ENCODE data around the gene SCN2B. TPM values are rescaled to one million over a fixed set of nuclear protein-coding genes. Genes with fewer than 3 reads are reported as not detected.
A peak's percentile ranks its signal among the peaks of the same experiment; 100 is the strongest.

The SCN2B gene, protein sequence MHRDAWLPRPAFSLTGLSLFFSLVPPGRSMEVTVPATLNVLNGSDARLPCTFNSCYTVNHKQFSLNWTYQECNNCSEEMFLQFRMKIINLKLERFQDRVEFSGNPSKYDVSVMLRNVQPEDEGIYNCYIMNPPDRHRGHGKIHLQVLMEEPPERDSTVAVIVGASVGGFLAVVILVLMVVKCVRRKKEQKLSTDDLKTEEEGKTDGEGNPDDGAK
- polyA plus RNA-seq, result 1 to 10 TPM in 2 of 4 donors, under 1 TPM in 1, not detected in 1; under 0.01 to 2.3 (median 1.0) TPM
- long read RNA-seq, donor 1, full-length matches to known transcripts, result 1 of 1 reads
- long read RNA-seq, donor 1, partial matches to known transcripts, result 0 of 1 reads
- long read RNA-seq, donor 1, other reads (novel, unspliced or antisense), result 0 of 1 reads
- long read RNA-seq, donor 2, result 0 reads
- long read RNA-seq, donor 3, result 0 reads
- long read RNA-seq, donor 4, result 0 reads
- long read RNA-seq, donor 5, result 0 reads
- long read RNA-seq, donor 6, result 0 reads
- long read RNA-seq, donor 7, result 0 reads
- long read RNA-seq, donor 8, result 0 reads
- long read RNA-seq, donor 9, result 0 reads
- long read RNA-seq, donor 10, result 0 reads

DNA sequence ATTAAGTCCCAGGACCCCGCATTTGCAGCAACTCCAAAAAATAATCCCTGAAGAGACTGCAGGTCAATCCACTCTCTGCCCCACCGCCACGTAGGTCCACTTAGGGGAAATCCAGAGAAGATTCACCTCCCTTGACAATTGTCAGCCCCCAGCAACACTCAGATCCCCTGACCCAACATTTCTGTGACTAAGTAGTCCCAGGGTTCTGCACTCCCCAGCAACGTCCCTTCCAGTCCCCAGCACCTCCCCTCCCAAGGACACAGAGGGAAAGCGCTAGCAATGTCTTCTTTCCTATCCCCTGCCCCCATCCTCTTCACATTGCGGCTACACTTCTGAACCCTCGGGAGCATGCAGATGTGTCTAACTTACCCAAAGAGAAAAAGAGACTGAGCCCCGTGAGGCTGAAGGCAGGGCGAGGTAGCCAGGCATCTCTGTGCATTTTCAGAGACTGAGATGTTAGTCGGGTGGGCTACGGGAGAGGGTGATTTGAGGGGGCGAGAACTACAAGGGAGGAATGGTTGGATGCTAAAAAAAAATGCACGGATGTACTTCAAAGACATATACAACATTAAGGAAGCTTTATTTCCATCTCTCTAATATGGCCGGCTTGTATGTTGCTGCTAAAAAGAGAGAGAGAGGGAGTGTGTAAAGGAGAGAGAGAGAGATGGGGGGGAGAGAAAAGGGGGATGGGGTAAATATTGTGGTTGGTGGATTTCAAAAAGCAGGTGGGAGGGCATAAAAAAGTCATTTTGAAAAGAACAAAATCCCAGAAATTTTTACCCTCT is at the start of gene SCN2B:
SCN2B (minus strand) TSS at position 647 of the 785 bp plus-strand sequence; CDS start at position 439, 208 bp downstream.
- no peak within 1 kb of the TSS for H3K27ac ChIP-seq (ENCODE audit: low read depth in 1 of 3, low read length in 2 of 3)

DNA sequence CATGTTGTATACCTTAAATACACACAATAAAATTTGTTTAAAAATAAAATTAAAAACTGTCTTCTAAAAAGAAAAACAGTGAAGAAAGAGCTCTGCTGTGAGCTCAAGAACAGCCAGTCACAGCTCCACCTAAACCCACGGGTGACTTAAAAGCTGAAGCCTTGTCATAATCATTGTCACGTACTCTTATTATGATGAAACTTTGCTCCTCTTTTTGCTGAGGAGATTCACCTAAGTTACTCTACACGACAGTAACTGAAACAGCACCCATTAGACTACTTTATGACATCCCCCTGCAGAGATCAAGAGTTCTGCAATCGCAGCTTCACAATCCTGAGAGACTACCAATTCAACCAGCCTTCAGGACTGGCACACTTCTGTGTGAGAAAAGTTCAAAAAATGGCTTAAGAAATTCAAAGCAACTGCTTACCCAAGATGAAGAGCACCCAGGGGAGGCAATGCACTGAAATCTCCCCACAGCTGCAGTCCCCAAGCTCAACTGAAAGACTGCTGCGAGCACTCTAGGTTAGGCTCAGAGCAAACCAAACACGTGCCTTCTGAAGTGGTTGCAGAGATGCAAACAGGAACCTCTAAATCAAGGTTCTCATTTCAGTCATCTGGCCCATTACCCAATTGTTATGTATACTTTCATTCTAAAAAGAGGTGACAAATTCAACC is 48.2 kb upstream of the SCN2B start, which contains the start of gene JAML:
JAML (minus strand) TSS at position 501 of the 678 bp plus-strand sequence. CDS start 10,145 bp downstream, outside the sequence.
- peak within 1 kb of the TSS in 2 of 3 donors; percentile 37 to 65 for H3K27ac ChIP-seq (ENCODE audit: low read depth in 1 of 3, low read length in 2 of 3)
- no peaks in the 10 kb centered on the region for H3K4me1 ChIP-seq (ENCODE audit: control insufficient read depth in 3 of 3, insufficient read depth in 2 of 3, low read depth in 1 of 3, low read length in 2 of 3)
- FAIRE-seq (no peak), DNase-seq (peak in 1 of 2 donors; percentile 45)
- 62 to 75% (median 64%) methylated on average over 6 of the region's 6 CpGs for WGBS, 3 donors
- H3K4me3 ChIP-seq (ENCODE audit: low read depth in 1 of 3, low read length in 3 of 3), result peak within 1 kb of the TSS in 2 of 3 donors; percentile 10 to 48
- peaks cover 0 to 4% (median 2%) of the 10 kb centered on the region in 3 donors for H3K36me3 ChIP-seq (ENCODE audit: control insufficient read depth in 3 of 3, insufficient read depth in 2 of 3, low read depth in 1 of 3, low read length in 3 of 3)
- peaks cover 0 to 3% (median 0%) of the 10 kb centered on the region in 3 donors for H3K27me3 ChIP-seq (ENCODE audit: control insufficient read depth in 3 of 3, insufficient read depth in 3 of 3, low read length in 3 of 3)
- no peaks in the 10 kb centered on the region for H3K9me3 ChIP-seq (ENCODE audit: control insufficient read depth in 2 of 2, insufficient read depth in 1 of 2, low read depth in 1 of 2, low read length in 1 of 2)

More for the DNA sequence above, at the start of gene SCN2B:
- H3K9me3 ChIP-seq (ENCODE audit: control insufficient read depth in 2 of 2, insufficient read depth in 1 of 2, low read depth in 1 of 2, low read length in 1 of 2), result no peaks in the 10 kb centered on the region
- H3K4me1 ChIP-seq (ENCODE audit: control insufficient read depth in 3 of 3, insufficient read depth in 2 of 3, low read depth in 1 of 3, low read length in 2 of 3), result peaks cover 0 to 3% (median 0%) of the 10 kb centered on the region in 3 donors
- peaks cover 0 to 34% (median 0%) of the 10 kb centered on the region in 3 donors for H3K27me3 ChIP-seq (ENCODE audit: control insufficient read depth in 3 of 3, insufficient read depth in 3 of 3, low read length in 3 of 3)
- peak within 1 kb of the TSS in 1 of 3 donors; percentile 33 for H3K4me3 ChIP-seq (ENCODE audit: low read depth in 1 of 3, low read length in 3 of 3)
- no peak for FAIRE-seq
- WGBS, 3 donors, result 36 to 54% (median 48%) methylated on average over 14 of the region's 14 CpGs
- no peak for DNase-seq
- no peaks in the 10 kb centered on the region for H3K36me3 ChIP-seq (ENCODE audit: control insufficient read depth in 3 of 3, insufficient read depth in 2 of 3, low read depth in 1 of 3, low read length in 3 of 3)

DNA sequence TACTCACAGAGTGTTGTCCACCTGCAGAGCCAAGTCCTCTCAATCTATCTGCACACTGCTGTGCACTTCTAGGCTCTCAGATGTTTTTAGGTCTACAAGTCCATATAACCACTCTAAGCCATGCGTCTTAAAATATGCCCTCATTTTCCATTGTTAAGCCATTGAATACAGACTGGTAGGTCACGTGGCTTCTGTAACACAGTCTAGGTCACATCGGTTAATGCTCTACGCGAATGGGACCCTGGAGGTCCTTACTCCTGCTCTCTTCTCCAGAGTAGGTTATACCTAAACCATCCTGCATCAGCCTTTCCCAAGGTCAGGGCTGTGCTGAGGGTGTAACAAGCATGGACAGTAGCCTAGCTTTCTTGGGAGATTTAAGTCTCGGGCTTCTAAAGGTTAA is 47.6 kb upstream of the SCN2B start:
- Histone ChIP-seq H3K27ac (ENCODE audit: low read depth in 1 of 3, low read length in 2 of 3) (peak overlapping the region in 2 of 3 donors; percentile 37 to 60), H3K4me1 (ENCODE audit: control insufficient read depth in 3 of 3, insufficient read depth in 2 of 3, low read depth in 1 of 3, low read length in 2 of 3) (no peaks in the 10 kb centered on the region), H3K9me3 (ENCODE audit: control insufficient read depth in 2 of 2, insufficient read depth in 1 of 2, low read depth in 1 of 2, low read length in 1 of 2) (no peaks in the 10 kb centered on the region), H3K27me3 (ENCODE audit: control insufficient read depth in 3 of 3, insufficient read depth in 3 of 3, low read length in 3 of 3) (peaks cover 0 to 3% (median 0%) of the 10 kb centered on the region in 3 donors), H3K4me3 (ENCODE audit: low read depth in 1 of 3, low read length in 3 of 3) (peak overlapping the region in 2 of 3 donors; percentile 10 to 44), H3K36me3 (ENCODE audit: control insufficient read depth in 3 of 3, insufficient read depth in 2 of 3, low read depth in 1 of 3, low read length in 3 of 3) (peaks cover 0 to 2% (median 2%) of the 10 kb centered on the region in 3 donors)
- DNase-seq (no peak), FAIRE-seq (no peak)
- WGBS, 3 donors, result 67 to 83% (median 77%) methylated on average over 6 of the region's 6 CpGs

- no peaks in the 10 kb centered on the region for H3K9me3 ChIP-seq (ENCODE audit: control insufficient read depth in 2 of 2, insufficient read depth in 1 of 2, low read depth in 1 of 2, low read length in 1 of 2)
- peaks cover 0 to 3% (median 0%) of the 10 kb centered on the region in 3 donors for H3K27me3 ChIP-seq (ENCODE audit: control insufficient read depth in 3 of 3, insufficient read depth in 3 of 3, low read length in 3 of 3)
- H3K4me3 ChIP-seq (ENCODE audit: low read depth in 1 of 3, low read length in 3 of 3), result peak overlapping the region in 2 of 3 donors; percentile 10 to 44
- peak overlapping the region in 2 of 3 donors; percentile 11 to 60 for H3K27ac ChIP-seq (ENCODE audit: low read depth in 1 of 3, low read length in 2 of 3)
- no peaks in the 10 kb centered on the region for H3K4me1 ChIP-seq (ENCODE audit: control insufficient read depth in 3 of 3, insufficient read depth in 2 of 3, low read depth in 1 of 3, low read length in 2 of 3)
- FAIRE-seq (no peak), DNase-seq (no peak)
- 51 to 88% (median 65%) methylated on average over 2 of the region's 2 CpGs for WGBS, 3 donors
- H3K36me3 ChIP-seq (ENCODE audit: control insufficient read depth in 3 of 3, insufficient read depth in 2 of 3, low read depth in 1 of 3, low read length in 3 of 3), result peaks cover 0 to 2% (median 2%) of the 10 kb centered on the region in 3 donors
Observed at GRCh38 chr11:118223570-118223969, 47.1 kb upstream of the SCN2B start.

DNA sequence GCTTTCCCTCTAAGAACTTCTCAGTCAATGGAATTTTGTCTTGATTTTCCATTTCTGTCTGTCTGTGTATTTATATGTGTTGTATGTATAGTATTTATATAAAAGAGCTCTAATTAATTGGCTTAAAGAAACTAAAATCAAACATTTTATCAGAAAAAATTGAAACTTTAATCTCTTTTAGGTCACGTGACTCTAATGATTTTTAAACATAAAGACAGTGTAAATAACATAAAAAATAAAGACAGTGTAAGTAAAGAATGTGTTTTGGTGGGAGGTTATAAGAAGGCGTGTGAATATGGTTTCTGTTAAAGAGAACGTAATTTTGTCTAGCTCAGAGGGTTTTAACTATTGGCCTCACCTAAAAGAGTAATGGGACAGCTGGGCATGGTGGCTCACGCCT is 46.0 kb upstream of the SCN2B start:
- no peak for DNase-seq
- H3K9me3 ChIP-seq (ENCODE audit: control insufficient read depth in 2 of 2, insufficient read depth in 1 of 2, low read depth in 1 of 2, low read length in 1 of 2), result no peaks in the 10 kb centered on the region
- no peak overlapping the region for H3K4me3 ChIP-seq (ENCODE audit: low read depth in 1 of 3, low read length in 3 of 3)
- no peaks in the 10 kb centered on the region for H3K4me1 ChIP-seq (ENCODE audit: control insufficient read depth in 3 of 3, insufficient read depth in 2 of 3, low read depth in 1 of 3, low read length in 2 of 3)
- WGBS, 3 donors, result 71 to 82% (median 73%) methylated on average over 4 of the region's 4 CpGs
- no peak for FAIRE-seq
- no peak overlapping the region for H3K27ac ChIP-seq (ENCODE audit: low read depth in 1 of 3, low read length in 2 of 3)
- peaks cover 0 to 2% (median 2%) of the 10 kb centered on the region in 3 donors for H3K36me3 ChIP-seq (ENCODE audit: control insufficient read depth in 3 of 3, insufficient read depth in 2 of 3, low read depth in 1 of 3, low read length in 3 of 3)
- peaks cover 0 to 3% (median 0%) of the 10 kb centered on the region in 3 donors for H3K27me3 ChIP-seq (ENCODE audit: control insufficient read depth in 3 of 3, insufficient read depth in 3 of 3, low read length in 3 of 3)

GRCh38 chr11:118221419-118221818 is 45.0 kb upstream of the SCN2B start:
- Histone ChIP-seq H3K9me3 (ENCODE audit: control insufficient read depth in 2 of 2, insufficient read depth in 1 of 2, low read depth in 1 of 2, low read length in 1 of 2) (no peaks in the 10 kb centered on the region), H3K27ac (ENCODE audit: low read depth in 1 of 3, low read length in 2 of 3) (no peak overlapping the region), H3K36me3 (ENCODE audit: control insufficient read depth in 3 of 3, insufficient read depth in 2 of 3, low read depth in 1 of 3, low read length in 3 of 3) (peaks cover 0 to 2% (median 0%) of the 10 kb centered on the region in 3 donors), H3K27me3 (ENCODE audit: control insufficient read depth in 3 of 3, insufficient read depth in 3 of 3, low read length in 3 of 3) (peaks cover 0 to 3% (median 0%) of the 10 kb centered on the region in 3 donors), H3K4me1 (ENCODE audit: control insufficient read depth in 3 of 3, insufficient read depth in 2 of 3, low read depth in 1 of 3, low read length in 2 of 3) (peaks cover 0 to 4% (median 0%) of the 10 kb centered on the region in 3 donors), H3K4me3 (ENCODE audit: low read depth in 1 of 3, low read length in 3 of 3) (peak overlapping the region in 1 of 3 donors; percentile 35)
- DNase-seq (no peak), FAIRE-seq (no peak)
- 76 to 93% (median 86%) methylated on average over 5 of the region's 5 CpGs for WGBS, 3 donors

DNA sequence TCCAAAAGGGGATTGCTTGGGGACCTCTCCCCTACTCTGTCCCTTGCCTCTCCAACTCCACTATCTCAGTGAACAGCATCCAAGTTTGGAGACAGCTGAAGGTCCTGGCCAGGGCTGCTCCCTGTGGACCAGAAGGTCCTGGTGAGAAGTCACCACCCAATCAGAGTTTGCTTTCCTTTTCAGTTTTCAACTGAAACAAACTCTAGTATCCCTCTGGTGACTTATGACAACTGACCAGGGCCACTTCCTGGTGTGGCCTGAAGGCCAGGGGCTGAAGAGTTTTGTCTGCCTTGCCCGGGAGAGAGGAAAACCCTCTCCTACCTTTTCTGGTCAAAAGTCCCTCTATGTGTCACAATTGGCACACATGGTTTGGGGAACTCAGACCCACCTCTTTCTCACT is 43.3 kb upstream of the SCN2B start:
- DNase-seq (no peak), FAIRE-seq (no peak)
- Histone ChIP-seq H3K27me3 (ENCODE audit: control insufficient read depth in 3 of 3, insufficient read depth in 3 of 3, low read length in 3 of 3) (peaks cover 0 to 3% (median 0%) of the 10 kb centered on the region in 3 donors), H3K27ac (ENCODE audit: low read depth in 1 of 3, low read length in 2 of 3) (peak overlapping the region in 1 of 3 donors; percentile 49), H3K9me3 (ENCODE audit: control insufficient read depth in 2 of 2, insufficient read depth in 1 of 2, low read depth in 1 of 2, low read length in 1 of 2) (no peaks in the 10 kb centered on the region), H3K36me3 (ENCODE audit: control insufficient read depth in 3 of 3, insufficient read depth in 2 of 3, low read depth in 1 of 3, low read length in 3 of 3) (no peaks in the 10 kb centered on the region), H3K4me3 (ENCODE audit: low read depth in 1 of 3, low read length in 3 of 3) (no peak overlapping the region), H3K4me1 (ENCODE audit: control insufficient read depth in 3 of 3, insufficient read depth in 2 of 3, low read depth in 1 of 3, low read length in 2 of 3) (peaks cover 0 to 18% (median 2%) of the 10 kb centered on the region in 3 donors)
- WGBS, 3 donors, result 54 to 75% (median 60%) methylated on average over 1 of the region's 1 CpG
